Mucosa of descending colon (tissue), 3 donors: ENCODE results near the gene SMTN. TPM values are rescaled to one million over a fixed set of nuclear protein-coding genes. Genes with fewer than 3 reads are reported as not detected.
A peak's percentile ranks its signal among the peaks of the same experiment; 100 is the strongest.

Experiments
- ATAC-seq: fragments of 200-7000 bp; cut with Tn5 transposase; one replicate; pipeline ENCODE4 v1.9.1; 2020; ENCODE audit warnings: mild to moderate bottlenecking, moderate library complexity
- DNase-seq, 3 donors: peaks; one replicate each; pipeline ENCODE4 v3.0.0-alpha.2; 2020
- H3K36me3 ChIP-seq: fragments of 200-600 bp; one replicate; pipeline ENCODE4 v1.8.0; 2021; ENCODE audit warnings: low read depth, mild to moderate bottlenecking
- H3K4me1 ChIP-seq: fragments of 200-600 bp; one replicate; pipeline ENCODE4 v1.8.0; 2021; ENCODE audit warnings: low read depth, mild to moderate bottlenecking
- H3K4me3 ChIP-seq: fragments of 200-600 bp; one replicate; pipeline ENCODE4 v1.8.0; 2021; ENCODE audit warnings: mild to moderate bottlenecking
- H3K9me3 ChIP-seq: fragments of 200-600 bp; one replicate; pipeline ENCODE4 v1.8.0; 2021; ENCODE audit warnings: mild to moderate bottlenecking
- CTCF ChIP-seq: fragments of 200-600 bp; IDR thresholded peaks from one replicate; pipeline ENCODE4 v1.8.0; 2022; ENCODE audit warnings: antibody characterized with exemption, mild to moderate bottlenecking
- intact Hi-C, 2 donors: fragments of 100-400 bp; cut with DNase I in 1 of 2; cut with micrococcal nuclease in 1 of 2; formaldehyde crosslinking; loops; one replicate each; pipeline versions ENCODE4 v1.11.0 to v1.11.1; 2022; cut with DNase I, micrococcal nuclease
- total RNA-seq, 3 donors: library from RNA; stranded (reverse); fragmentation: NEBNext Ultra II Directional in 2 of 3; extraction: Animal tissue kit (Norgen Biotek cat#: 25700) in 2 of 3; gene quantifications; one replicate each; pipeline versions ENCODE4 v1.2.1 to v1.2.4, GENCODE V29; 2021 to 2023
- donor health status: DM: no; HTN: no; CAD: no; lungs with moderate emphysema.
- donor health status: DM: no; HTN: no; CAD: no.
- donor health status: DM: no; HTN: yes; CAD: no.

SMTN gene
- total RNA-seq, 3 donors from 2014 or later: 63.6 to 799 (median 104) TPM

- ATAC-seq (no peak), DNase-seq (peak in 1 of 3 donors; percentile 55)
- no peak overlapping the region for H3K4me3 ChIP-seq
- no peaks in the 10 kb centered on the region for H3K9me3 ChIP-seq
- no peak for TF ChIP-seq CTCF
- H3K36me3 ChIP-seq: no peaks in the 10 kb centered on the region
- intact Hi-C loops: loop anchor here in 1 of 2 donors (5.0 kb wide), 1 partner anchor 42 kb away; no protein-coding TSS in a partner anchor
- H3K4me1 ChIP-seq: peaks cover 11% of the 10 kb centered on the region
Observed at GRCh38 chr22:31104869-31105268, 23.8 kb downstream of the SMTN start.

GRCh38 chr22:31105282-31105929 lies 24.3 kb downstream of the SMTN start:
- peaks cover 11% of the 10 kb centered on the region for H3K4me1 ChIP-seq
- no peak for DNase-seq
- intact Hi-C loops: loop anchor here in 1 of 2 donors (5.0 kb wide), 1 partner anchor 42 kb away; no protein-coding TSS in a partner anchor
- no peaks in the 10 kb centered on the region for H3K9me3 ChIP-seq
- no peaks in the 10 kb centered on the region for H3K36me3 ChIP-seq
- ATAC-seq: no peak
- no peak for TF ChIP-seq CTCF
- H3K4me3 ChIP-seq: no peak overlapping the region

GRCh38 chr22:31106001-31106571 lies 25.0 kb downstream of the SMTN start:
- H3K36me3 ChIP-seq: no peaks in the 10 kb centered on the region
- no peaks in the 10 kb centered on the region for H3K9me3 ChIP-seq
- no peak for TF ChIP-seq CTCF
- peaks cover 11% of the 10 kb centered on the region for H3K4me1 ChIP-seq
- no peak overlapping the region for H3K4me3 ChIP-seq
- DNase-seq (peak in 1 of 3 donors; percentile 56), ATAC-seq (no peak)
- intact Hi-C loops: loop anchor here in 1 of 2 donors (5.0 kb wide), 1 partner anchor 41 kb away; no protein-coding TSS in a partner anchor

- peak in 1 of 3 donors; percentile 49 for DNase-seq
- ATAC-seq: peak; percentile 1
- no peaks in the 10 kb centered on the region for H3K9me3 ChIP-seq
- no peak for TF ChIP-seq CTCF
- intact Hi-C loops: loop anchor here in 1 of 2 donors (5.0 kb wide), 1 partner anchor 41 kb away; no protein-coding TSS in a partner anchor
- H3K36me3 ChIP-seq: no peaks in the 10 kb centered on the region
- H3K4me3 ChIP-seq: peak overlapping the region; percentile 37
- H3K4me1 ChIP-seq: peaks cover 11% of the 10 kb centered on the region
Observed at GRCh38 chr22:31106731-31107177, 25.6 kb downstream of the SMTN start.

GRCh38 chr22:31107178-31107893 lies 26.2 kb downstream of the SMTN start, which contains the start of gene SELENOM:
SELENOM (minus strand) TSS chr22:31107568; CDS start chr22:31107505, 63 bp downstream.
- peak; percentile 94 to 97 (median 97) for DNase-seq
- peak within 1 kb of the TSS; percentile 37 for H3K4me3 ChIP-seq
- peaks cover 11% of the 10 kb centered on the region for H3K4me1 ChIP-seq
- ATAC-seq: peak; percentile 96
- intact Hi-C loops: loop anchor here in 1 of 2 donors (5.0 kb wide), 1 partner anchor 40 kb away; no protein-coding TSS in a partner anchor
- H3K9me3 ChIP-seq: no peaks in the 10 kb centered on the region
- H3K36me3 ChIP-seq: no peaks in the 10 kb centered on the region
- TF ChIP-seq CTCF: peak; percentile 88
